ENCODE measurements around the gene PLCB1.

Gene PLCB1

DNA sequence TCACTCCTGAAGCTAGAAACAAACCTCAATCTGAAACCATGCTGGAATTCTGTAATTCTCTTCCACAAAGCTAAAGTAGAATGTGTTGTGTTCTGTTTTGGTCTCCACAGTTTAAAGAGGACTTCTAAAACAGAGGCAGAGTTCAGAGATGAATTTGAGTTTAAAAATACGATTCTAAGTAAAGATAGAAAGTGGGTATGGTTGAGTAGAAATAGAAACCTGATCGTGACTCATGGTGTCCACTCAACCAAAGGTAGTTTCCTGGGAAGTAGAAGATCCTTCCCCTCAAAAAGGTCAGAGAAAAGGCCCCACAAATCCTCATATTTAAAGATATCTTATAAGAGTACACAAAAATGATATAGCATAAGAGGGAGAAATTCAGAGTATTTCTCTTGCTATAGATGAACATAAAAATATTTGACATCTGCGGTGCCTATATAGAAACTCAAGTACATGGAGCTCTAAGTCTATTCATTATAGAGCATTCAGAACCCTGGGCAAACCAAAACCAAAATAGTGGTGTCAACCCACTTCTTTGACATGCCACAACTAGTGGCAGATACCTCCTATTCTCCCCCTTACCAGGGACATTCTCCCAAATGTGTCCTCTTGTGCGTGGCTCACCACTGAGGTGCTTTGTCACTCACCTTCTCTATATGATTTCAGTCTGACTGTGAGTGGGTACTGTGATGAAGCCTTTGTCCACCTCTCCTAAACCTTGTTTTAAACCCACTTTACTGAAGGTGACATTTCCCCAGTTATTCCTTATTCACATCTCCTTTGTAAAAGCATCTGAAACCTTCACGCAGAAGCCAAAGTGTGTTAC lies 84.5 kb downstream of the PLCB1 start:
- Histone ChIP-seq H3K4me3 (ENCODE audit: low read depth in 1 of 2, low read length in 2 of 2) (no peak overlapping the region), H4K20me1 (ENCODE audit: insufficient read depth, low read length) (no peaks in the 10 kb centered on the region), H3K4me1 (ENCODE audit: insufficient read depth, low read length) (peaks cover 32% of the 10 kb centered on the region), H3K9ac (ENCODE audit: low read depth, low read length) (no peak overlapping the region), H3K27ac (ENCODE audit: low read length) (no peak overlapping the region), H3K27me3 (ENCODE audit: insufficient read depth, low read length, poor library complexity) (no peaks in the 10 kb centered on the region), H2AFZ (ENCODE audit: low read depth, low read length) (no peak overlapping the region), H3K9me3 (ENCODE audit: insufficient read depth, low read length, severe bottlenecking) (no peaks in the 10 kb centered on the region), H3K79me2 (ENCODE audit: insufficient read depth, low read length) (peaks cover 67% of the 10 kb centered on the region), H3K36me3 (ENCODE audit: insufficient read depth, low read length) (no peaks in the 10 kb centered on the region), H3K4me2 (ENCODE audit: insufficient read depth, low read length) (no peak overlapping the region)
- TF ChIP-seq, protein P1, sequence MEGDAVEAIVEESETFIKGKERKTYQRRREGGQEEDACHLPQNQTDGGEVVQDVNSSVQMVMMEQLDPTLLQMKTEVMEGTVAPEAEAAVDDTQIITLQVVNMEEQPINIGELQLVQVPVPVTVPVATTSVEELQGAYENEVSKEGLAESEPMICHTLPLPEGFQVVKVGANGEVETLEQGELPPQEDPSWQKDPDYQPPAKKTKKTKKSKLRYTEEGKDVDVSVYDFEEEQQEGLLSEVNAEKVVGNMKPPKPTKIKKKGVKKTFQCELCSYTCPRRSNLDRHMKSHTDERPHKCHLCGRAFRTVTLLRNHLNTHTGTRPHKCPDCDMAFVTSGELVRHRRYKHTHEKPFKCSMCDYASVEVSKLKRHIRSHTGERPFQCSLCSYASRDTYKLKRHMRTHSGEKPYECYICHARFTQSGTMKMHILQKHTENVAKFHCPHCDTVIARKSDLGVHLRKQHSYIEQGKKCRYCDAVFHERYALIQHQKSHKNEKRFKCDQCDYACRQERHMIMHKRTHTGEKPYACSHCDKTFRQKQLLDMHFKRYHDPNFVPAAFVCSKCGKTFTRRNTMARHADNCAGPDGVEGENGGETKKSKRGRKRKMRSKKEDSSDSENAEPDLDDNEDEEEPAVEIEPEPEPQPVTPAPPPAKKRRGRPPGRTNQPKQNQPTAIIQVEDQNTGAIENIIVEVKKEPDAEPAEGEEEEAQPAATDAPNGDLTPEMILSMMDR (IDR thresholded peaks at IDR 0.05; ENCODE audit: borderline replicate concordance, extremely low read depth, low read length, poor library complexity, severe bottlenecking) = no peak
- no peak for TF ChIP-seq EZH2 (IDR thresholded peaks at IDR 0.05; ENCODE audit: borderline replicate concordance, low read depth, low read length, severe bottlenecking)
- ATAC-seq (ENCODE audit: insufficient read depth, low read depth) (no peak), DNase-seq (no peak)

DNA sequence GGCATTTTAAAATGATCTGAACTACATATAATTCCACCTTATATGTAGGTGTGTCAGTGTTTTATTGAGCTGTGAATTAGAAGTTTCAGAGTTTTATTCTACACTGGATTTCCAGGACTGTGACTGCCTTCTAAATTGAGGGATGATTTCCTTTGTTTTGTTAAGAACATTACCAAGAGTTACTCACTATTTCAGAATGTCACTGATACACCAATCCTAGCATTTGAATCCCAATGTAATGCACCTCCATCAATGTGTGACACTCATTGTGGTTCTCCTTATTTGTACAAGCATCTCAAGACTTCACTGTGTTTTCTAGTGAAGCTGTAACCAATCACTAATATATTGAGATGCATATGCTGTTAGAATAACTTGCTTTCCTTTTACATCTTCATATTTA lies 86.8 kb downstream of the PLCB1 start:
- peaks cover 67% of the 10 kb centered on the region for H3K79me2 ChIP-seq (ENCODE audit: insufficient read depth, low read length)
- no peaks in the 10 kb centered on the region for H3K27me3 ChIP-seq (ENCODE audit: insufficient read depth, low read length, poor library complexity)
- TF ChIP-seq, protein P1 (IDR thresholded peaks at IDR 0.05; ENCODE audit: borderline replicate concordance, extremely low read depth, low read length, poor library complexity, severe bottlenecking) = no peak
- TF ChIP-seq EZH2 (IDR thresholded peaks at IDR 0.05; ENCODE audit: borderline replicate concordance, low read depth, low read length, severe bottlenecking) = no peak
- DNase-seq (no peak), ATAC-seq (ENCODE audit: insufficient read depth, low read depth) (no peak)
- H3K9me3 ChIP-seq (ENCODE audit: insufficient read depth, low read length, severe bottlenecking) = no peaks in the 10 kb centered on the region
- no peaks in the 10 kb centered on the region for H3K36me3 ChIP-seq (ENCODE audit: insufficient read depth, low read length)
- no peak overlapping the region for H3K9ac ChIP-seq (ENCODE audit: low read depth, low read length)
- no peak overlapping the region for H3K27ac ChIP-seq (ENCODE audit: low read length)
- H3K4me3 ChIP-seq (ENCODE audit: low read depth in 1 of 2, low read length in 2 of 2) = no peak overlapping the region
- no peak overlapping the region for H2AFZ ChIP-seq (ENCODE audit: low read depth, low read length)
- peaks cover 17% of the 10 kb centered on the region for H3K4me1 ChIP-seq (ENCODE audit: insufficient read depth, low read length)
- H3K4me2 ChIP-seq (ENCODE audit: insufficient read depth, low read length) = no peak overlapping the region
- H4K20me1 ChIP-seq (ENCODE audit: insufficient read depth, low read length) = no peaks in the 10 kb centered on the region; the same call in 1 of the 2 replicates

DNA sequence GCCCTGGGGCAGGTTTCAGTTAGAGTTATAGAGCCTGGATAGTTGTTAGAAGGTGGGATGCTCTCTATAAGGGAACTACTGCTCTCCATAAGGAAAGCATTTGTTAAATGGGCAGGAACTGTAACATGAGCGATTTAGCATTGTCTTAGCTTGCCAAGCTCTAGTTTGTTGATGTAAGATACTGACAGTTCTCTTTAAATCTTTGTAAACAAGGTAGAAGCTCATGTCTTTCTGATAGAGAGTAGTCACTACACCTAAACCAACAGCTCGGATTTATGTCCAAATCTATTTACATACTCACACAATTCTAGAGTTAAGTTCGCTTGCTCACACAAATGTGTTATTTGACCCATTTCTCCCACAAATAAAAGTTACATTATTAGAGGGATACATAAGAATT lies 87.3 kb downstream of the PLCB1 start:
- TF ChIP-seq EZH2 (IDR thresholded peaks at IDR 0.05; ENCODE audit: borderline replicate concordance, low read depth, low read length, severe bottlenecking) = no peak
- TF ChIP-seq, protein P1 (IDR thresholded peaks at IDR 0.05; ENCODE audit: borderline replicate concordance, extremely low read depth, low read length, poor library complexity, severe bottlenecking) = no peak
- Histone ChIP-seq H4K20me1 (ENCODE audit: insufficient read depth, low read length) (no peaks in the 10 kb centered on the region; the same call in 1 of the 2 replicates), H3K27ac (ENCODE audit: low read length) (no peak overlapping the region), H3K4me2 (ENCODE audit: insufficient read depth, low read length) (no peak overlapping the region), H3K79me2 (ENCODE audit: insufficient read depth, low read length) (peaks cover 66% of the 10 kb centered on the region), H3K4me3 (ENCODE audit: low read depth in 1 of 2, low read length in 2 of 2) (no peak overlapping the region), H3K36me3 (ENCODE audit: insufficient read depth, low read length) (no peaks in the 10 kb centered on the region), H3K4me1 (ENCODE audit: insufficient read depth, low read length) (peaks cover 11% of the 10 kb centered on the region), H2AFZ (ENCODE audit: low read depth, low read length) (no peak overlapping the region), H3K27me3 (ENCODE audit: insufficient read depth, low read length, poor library complexity) (no peaks in the 10 kb centered on the region), H3K9ac (ENCODE audit: low read depth, low read length) (no peak overlapping the region), H3K9me3 (ENCODE audit: insufficient read depth, low read length, severe bottlenecking) (no peaks in the 10 kb centered on the region)
- ATAC-seq (ENCODE audit: insufficient read depth, low read depth) = no peak
- no peak for DNase-seq
